ENCODE data around the gene SLC36A2. TPM values are rescaled to one million over a fixed set of nuclear protein-coding genes. Genes with fewer than 3 reads are reported as not detected.
A peak's percentile ranks its signal among the peaks of the same experiment; 100 is the strongest.
"Not testable (repeated sequence)": the region's sequence is repeated elsewhere in the genome, so short reads cannot be mapped to it uniquely, and the experiment has no call there.

SLC36A2 gene
- under 1 TPM in 1 of 2 donors, not detected in 1; 0.29 TPM for total RNA-seq
- long read RNA-seq = 0 reads

DNA sequence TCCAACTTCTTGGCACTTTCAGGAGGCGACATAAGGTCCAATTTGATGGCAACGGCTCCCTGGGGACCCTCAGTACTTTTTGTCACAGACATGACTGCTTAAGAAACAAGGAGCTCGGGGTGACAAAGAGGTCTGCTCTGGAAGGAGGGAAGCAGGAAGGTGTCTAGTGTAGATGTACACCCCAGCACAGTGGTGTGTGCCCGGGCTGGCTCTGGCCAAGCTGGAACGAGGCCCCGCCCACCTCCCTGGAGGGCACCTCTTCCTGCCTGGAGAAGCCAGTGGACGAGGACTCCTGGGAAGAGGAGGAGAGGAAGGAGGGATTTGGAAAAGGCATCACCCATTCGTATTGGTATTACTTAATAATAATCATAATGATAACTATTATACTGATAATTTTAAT lies at the start of gene SLC36A2:
Gene SLC36A2 (minus strand): TSS at position 191 of the 400 bp plus-strand sequence. CDS start 99 bp downstream, at position 92.
- ATAC-seq (peak in 1 of 2 donors; percentile 53), DNase-seq (no peak)
- intact Hi-C loops (cut with DNase I) = no loop called here

DNA sequence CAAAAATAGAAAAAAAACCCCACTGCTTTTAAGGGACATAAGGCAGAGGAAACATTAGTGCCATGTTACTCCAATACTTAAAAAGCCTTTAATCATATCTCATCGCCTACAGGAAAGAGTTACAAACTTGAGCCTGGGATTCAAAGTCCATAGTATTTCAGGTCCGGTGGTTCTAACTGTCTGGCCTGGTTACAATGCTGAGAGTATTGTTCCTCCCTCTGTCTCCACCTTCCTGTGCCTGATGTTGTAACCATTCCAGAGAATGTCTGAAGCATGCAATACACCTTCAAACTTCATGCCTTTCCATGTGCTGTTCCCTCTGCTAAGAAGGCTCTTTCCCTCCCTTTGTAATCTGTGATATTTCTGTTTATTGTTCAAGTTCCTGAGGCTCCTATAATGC lies 41.6 kb upstream of the SLC36A2 start:
- DNase-seq (no peak), ATAC-seq (no peak)
- intact Hi-C loops (cut with DNase I) = no loop called here

- DNase-seq (no peak), ATAC-seq (peak in 1 of 2 donors; percentile 90)
- intact Hi-C loops (cut with DNase I) = no loop called here
Observed at GRCh38 chr5:151384106-151384505, 36.7 kb upstream of the SLC36A2 start.

- intact Hi-C loops (cut with DNase I) = no loop called here
- ATAC-seq = no peak
Observed at GRCh38 chr5:151383011-151383410, 35.7 kb upstream of the SLC36A2 start.

GRCh38 chr5:151382576-151382975 lies 35.2 kb upstream of the SLC36A2 start:
- ATAC-seq = no peak

More at GRCh38 chr5:151383011-151383410, 35.7 kb upstream of the SLC36A2 start:
- DNase-seq = no peak

DNA sequence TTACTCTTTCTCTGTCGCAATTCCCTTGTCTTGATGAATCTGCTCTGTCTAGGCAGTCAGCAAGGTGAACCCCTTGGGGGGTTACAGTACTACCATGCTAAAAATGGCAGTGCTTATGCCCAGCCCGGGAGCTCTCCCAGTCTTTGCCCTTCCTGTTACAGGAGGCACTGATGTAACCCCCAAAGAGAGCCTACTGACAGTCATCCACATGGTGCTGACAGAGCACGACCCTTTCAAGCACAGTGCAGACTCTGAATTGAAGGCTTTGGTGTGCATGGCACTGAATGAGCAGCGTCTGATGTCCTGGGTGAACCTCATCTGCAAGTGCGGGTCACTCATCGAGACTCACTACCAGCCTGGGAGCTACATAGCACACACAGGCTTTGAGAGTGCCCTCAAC lies 34.5 kb upstream of the SLC36A2 start:
- ATAC-seq = no peak
- intact Hi-C loops (cut with DNase I) = no loop called here
- no peak for DNase-seq

More at GRCh38 chr5:151382576-151382975, 35.2 kb upstream of the SLC36A2 start:
- DNase-seq = no peak
- intact Hi-C loops (cut with DNase I) = no loop called here

GRCh38 chr5:151378616-151379015 lies 31.3 kb upstream of the SLC36A2 start:
- DNase-seq = no peak
- intact Hi-C loops (cut with DNase I) = no loop called here
- no peak for ATAC-seq

DNA sequence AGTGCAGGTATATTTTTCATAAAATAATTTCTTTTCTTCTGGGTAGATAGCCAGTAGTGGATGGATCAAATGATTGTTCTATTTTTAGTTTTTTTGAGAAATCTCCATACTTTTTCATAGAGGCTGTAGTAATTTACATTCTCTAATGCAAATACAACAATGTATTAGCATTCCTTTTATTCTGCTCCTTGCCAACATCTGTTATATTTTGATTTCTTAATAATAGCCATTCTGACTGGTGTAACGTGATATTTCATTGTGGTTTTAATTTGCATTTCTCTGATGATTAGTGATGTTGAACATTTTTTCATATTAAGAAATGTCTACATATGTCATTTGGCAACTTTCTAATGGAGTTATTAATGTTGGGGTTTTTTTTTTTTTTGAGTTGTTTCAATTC lies 27.2 kb upstream of the SLC36A2 start:
- ATAC-seq (no peak), DNase-seq (no peak)

DNA sequence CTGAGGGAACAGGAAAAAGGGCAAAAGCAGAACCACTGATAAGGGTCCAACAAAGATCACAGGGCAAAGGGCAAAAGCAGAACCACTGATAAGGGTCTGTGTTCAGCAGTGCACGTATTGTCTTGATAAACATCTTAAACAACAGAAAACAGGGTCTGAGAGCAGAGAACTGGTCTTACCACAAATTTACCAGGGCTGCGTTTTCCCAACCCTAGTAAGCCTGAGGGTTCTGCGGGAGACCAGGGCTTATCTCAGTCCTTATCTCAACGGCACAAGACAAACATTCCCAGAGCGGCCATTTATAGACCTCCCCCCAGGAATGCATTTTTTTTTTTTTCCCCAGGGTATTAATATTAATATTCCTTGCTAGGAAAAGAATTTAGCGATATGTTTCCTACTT lies 19.7 kb upstream of the SLC36A2 start:
- ATAC-seq; intact Hi-C loops (cut with DNase I): not testable (repeated sequence)

More for the DNA sequence above, 27.2 kb upstream of the SLC36A2 start:
- intact Hi-C loops (cut with DNase I) = no loop called here

DNA sequence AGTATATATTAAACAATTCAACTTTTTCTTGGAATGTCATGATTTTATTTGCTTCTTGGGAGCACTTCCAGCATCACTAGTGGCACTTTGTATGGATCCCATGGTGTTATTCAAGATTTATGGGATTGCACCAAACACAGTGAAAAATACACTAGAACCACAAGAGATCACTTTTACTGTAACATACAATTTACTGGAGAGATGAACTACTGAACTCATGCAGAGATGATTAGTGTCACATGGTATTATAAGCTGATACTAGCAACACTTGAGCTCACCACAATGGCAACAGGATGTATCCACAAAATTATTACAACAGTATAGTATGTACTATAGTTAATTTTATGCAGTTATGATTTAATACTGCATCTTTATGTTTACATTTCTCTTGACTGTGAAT lies 16.3 kb upstream of the SLC36A2 start:
- no peak for ATAC-seq
- no peak for DNase-seq
- intact Hi-C loops (cut with DNase I) = no loop called here

More for the DNA sequence above, 19.7 kb upstream of the SLC36A2 start:
- not testable (repeated sequence) for DNase-seq

GRCh38 chr5:151362970-151363369 lies 15.6 kb upstream of the SLC36A2 start:
- ATAC-seq (no peak), DNase-seq (no peak)
- intact Hi-C loops (cut with DNase I) = no loop called here

DNA sequence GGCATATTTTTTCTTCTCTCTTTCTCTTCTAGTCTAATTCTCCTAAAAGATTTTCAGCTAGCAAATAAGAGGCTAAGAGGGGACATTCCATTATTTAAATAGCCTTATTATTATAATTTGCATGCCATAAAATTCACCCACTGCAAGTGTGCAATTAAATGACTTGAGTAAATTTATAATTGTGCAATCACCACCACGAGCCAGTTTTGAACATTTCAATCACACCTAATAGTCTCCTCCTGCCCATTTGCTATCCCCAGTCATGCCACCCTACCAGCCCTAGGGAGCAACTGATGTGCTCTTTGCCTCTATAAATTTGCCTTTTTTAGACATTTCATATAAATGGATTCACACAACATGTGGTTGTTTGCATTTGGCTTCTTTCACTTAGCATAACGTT lies 12.0 kb upstream of the SLC36A2 start:
- intact Hi-C loops (cut with DNase I) = no loop called here
- DNase-seq = no peak
- ATAC-seq = no peak

- intact Hi-C loops (cut with DNase I) = no loop called here
- DNase-seq = no peak
- ATAC-seq = no peak
Observed at GRCh38 chr5:151357792-151358191, 10.4 kb upstream of the SLC36A2 start.

DNA sequence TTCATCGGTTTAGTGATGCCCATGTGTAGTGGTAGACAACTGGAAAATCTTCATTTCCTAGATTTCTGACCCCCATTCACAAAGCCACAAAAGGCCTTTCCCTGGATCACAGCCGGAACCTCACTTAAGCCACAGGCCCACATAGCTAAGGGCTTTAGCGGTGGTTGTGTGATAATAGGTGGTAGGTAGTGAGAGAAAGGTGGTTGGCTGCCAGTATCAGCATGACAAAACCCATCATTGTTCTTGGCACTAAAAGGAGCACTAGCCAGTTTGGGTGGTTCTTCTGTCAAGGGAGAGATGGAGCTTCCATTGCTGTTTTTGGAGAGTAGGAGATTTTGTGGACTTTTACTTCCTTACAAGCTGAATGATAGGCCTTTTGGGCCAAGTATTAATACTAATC lies 9.7 kb upstream of the SLC36A2 start:
- DNase-seq (no peak), ATAC-seq (no peak)
- intact Hi-C loops (cut with DNase I) = no loop called here

DNA sequence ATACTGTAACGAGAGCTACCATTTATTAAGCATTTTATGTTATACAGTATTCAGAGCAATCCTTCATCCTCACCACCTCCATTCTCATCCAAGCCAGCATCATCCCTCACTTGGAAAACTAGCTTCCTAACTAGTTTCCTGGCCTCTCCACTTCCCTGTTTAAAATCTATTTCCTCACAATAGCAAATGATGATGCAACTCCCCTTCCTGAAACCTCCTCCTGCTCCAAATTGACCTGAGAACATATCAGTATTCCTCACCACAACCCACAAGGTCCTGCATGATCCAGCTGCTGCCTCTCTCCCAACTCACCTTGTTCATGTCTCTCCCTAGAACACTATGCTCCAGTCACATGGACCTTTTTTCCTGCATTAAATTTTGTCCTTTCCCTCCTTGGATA lies 4.3 kb upstream of the SLC36A2 start:
- no peak for DNase-seq
- intact Hi-C loops (cut with DNase I) = no loop called here
- no peak for ATAC-seq

DNA sequence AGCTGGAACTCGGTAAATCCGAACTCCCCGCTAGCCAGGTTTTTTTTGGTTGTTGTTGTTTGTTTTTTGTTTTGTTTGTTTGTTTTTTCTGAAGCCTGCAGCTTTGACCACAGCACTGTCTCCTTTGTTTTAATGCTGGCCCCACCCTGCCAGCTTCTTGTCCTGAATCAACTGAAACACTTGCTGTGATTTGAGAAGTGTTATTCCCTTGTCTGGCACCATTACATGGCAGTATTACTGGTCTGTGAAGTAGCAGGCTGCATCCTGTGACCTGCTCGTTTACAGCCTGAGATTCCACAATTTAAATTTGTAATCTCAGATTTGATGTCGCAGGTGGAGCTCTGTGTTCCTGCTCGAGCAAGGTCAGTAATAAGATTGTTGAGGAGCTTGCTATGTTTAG lies 1.4 kb upstream of the SLC36A2 start:
- DNase-seq = no peak
- intact Hi-C loops (cut with DNase I) = no loop called here
- no peak for ATAC-seq

GRCh38 chr5:151345808-151346478 lies 1.4 kb downstream of the SLC36A2 start:
- intact Hi-C loops (cut with DNase I) = no loop called here
- ATAC-seq = peak in 1 of 2 donors; percentile 47
- DNase-seq = no peak

GRCh38 chr5:151345187-151345807 lies 2.1 kb downstream of the SLC36A2 start:
- peak in 1 of 2 donors; percentile 64 for ATAC-seq
- intact Hi-C loops (cut with DNase I) = no loop called here
- DNase-seq = no peak

DNA sequence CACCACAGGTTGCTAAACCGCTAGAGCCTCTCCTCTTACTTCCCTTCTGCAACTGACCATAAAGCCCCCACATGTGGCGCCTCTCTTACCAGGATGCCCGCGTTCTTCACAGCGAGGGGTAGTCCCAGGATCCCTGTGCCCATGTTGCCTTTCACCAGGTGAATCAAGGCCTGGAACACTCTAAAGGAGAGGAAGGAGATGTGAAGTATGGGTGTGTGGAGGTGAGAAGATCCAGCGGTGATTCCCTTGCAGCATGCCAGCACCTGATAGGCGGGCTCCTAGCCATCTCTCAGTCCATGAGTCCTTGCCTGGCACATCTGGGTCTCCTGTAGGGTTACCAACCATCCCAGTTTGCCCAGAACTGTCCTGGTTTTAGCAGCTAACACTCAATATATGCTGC lies 3.3 kb downstream of the SLC36A2 start:
- intact Hi-C loops (cut with DNase I) = no loop called here

GRCh38 chr5:151340004-151340403 lies 7.4 kb downstream of the SLC36A2 start:
- no peak for ATAC-seq
- intact Hi-C loops (cut with DNase I) = no loop called here
- DNase-seq = no peak

More for the DNA sequence above, 3.3 kb downstream of the SLC36A2 start:
- DNase-seq = no peak
- no peak for ATAC-seq

DNA sequence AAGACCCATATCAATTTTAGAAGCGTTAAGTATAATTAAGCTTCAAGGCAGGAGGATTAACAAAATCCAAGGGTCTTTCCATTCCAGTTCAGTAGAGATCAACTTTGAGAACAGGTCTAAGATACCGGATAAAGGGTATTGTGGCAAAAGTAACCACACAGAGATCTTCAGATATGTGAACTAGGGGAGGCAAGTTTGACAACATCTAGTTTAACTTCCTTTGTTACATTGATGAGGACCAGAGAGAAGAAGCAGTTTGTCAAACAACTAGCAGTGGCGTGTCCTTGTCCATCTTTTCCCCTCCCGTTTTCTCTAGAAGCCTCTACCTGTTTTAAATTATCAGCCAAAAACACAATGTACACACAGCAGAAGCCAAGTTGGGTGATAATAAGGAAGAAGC lies 8.6 kb downstream of the SLC36A2 start:
- ATAC-seq (no peak), DNase-seq (no peak)
- intact Hi-C loops (cut with DNase I) = no loop called here

All from left cardiac atrium (tissue), 4 donors.